GM04503 (cell line): ENCODE measurements around the gene FOXQ1.

ENCODE experiments used
- DNase-seq: peaks from one replicate; pipeline ENCODE4 v3.0.0-alpha.2; 2012; ENCODE audit warnings: low read depth

Gene FOXQ1, protein sequence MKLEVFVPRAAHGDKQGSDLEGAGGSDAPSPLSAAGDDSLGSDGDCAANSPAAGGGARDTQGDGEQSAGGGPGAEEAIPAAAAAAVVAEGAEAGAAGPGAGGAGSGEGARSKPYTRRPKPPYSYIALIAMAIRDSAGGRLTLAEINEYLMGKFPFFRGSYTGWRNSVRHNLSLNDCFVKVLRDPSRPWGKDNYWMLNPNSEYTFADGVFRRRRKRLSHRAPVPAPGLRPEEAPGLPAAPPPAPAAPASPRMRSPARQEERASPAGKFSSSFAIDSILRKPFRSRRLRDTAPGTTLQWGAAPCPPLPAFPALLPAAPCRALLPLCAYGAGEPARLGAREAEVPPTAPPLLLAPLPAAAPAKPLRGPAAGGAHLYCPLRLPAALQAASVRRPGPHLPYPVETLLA

DNA sequence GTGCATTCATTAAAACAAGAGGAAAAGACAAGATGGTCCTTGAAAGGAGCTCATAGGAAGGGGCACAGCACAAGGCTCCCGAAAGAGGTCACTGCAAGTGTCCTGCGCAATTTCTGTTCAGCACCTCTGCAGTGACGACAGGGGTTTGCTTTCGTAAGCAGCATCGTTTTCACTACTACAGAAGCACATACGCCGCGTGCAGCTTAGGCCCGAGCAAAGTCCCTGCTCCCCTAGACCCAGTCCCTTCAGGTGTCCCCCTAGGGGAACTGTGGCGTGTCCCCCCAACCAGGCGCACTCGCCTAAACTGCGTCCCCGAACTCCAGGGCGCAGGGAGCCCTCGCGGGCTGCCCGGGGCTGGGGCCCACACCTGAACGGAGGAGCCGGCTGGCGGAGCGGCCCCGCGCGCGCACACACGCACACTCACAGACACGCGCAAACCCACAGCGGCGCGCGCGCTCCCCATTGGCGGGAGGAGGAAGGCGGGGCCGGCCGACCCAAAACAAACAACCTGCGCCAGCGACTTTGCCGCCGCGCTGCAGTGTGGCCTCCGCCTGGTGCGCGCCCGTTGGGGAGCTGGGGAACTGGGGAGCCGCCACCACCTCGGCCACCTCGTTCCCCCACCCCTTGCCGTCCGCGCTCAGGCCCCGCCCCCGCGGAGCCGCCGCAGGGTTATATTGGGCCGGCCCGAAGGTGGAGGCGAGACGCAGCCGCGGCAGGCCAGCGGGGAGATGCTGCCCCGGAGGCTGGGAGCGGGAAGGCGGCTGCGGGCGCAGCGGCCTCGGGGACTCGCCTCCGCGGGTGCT, at the start of gene FOXQ1:
Gene FOXQ1 (plus strand): TSS at position 699 of the 803 bp plus-strand sequence. CDS start 607 bp downstream, outside the sequence.
- no peak for DNase-seq

GRCh38 chr6:1262704-1263038, 49.2 kb upstream of the FOXQ1 start:
- no peak for DNase-seq

DNA sequence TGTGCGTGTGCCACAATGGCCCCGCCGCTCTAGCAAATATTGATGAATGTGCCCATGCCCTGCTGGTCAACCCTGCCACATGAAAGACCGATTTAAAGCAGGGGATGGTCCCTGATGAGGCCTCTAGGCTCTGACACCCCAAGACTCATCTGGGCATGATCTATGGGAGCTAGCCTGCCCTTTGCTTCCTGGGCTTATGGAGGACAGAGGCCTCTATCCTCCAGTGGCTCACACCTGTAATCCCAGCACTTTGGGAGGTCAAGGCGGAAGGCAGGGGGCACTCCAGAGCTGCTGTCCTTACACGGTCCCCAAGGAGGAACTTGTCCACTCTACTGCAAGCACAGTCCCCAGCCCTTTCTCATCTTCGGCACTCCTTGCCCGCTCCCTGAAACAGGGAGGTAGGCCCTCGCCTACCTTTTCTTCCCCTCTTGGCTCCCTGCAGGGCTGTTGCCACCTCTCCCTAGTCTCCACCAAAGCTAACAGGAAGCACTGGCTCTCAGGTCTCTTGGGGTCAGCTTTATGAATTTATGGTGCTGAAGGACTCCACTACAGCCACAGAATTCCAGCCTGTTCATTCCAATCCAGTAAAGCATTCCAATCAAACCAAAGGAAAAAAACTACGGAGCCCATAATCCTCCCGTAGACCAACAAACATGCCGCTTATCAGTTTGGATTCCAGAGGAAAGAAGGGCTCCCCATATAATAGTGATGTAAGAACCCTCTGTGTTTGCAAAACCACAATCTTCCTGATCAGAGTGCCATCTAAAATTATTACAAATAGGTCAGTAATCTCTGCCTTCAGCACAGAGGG, 48.7 kb upstream of the FOXQ1 start:
- no peak for DNase-seq

DNA sequence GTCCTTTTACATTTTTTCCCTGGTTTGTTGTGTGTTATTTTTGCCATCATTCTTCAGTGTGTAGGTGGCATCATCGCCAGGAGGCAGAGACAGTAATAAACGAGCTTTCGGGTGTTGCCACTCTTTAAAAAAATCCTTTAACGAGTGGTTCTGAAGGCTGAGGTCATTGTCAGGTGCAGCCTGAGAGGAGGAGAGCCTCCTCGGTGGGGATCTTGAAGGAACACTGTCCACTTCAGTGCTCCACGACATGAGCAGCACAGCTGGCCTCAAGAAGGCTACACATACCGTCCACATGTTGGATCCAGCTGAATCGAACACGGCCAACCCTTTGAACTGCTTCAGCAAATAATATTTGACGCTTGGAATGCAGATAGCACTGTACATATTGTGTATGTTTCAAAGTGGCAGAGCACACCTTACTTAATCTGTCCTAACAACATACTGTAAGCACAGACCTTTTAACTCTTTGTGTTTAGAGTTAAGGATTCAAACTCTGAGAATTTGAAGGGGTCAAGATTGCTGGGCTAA, 48.0 kb upstream of the FOXQ1 start:
- no peak for DNase-seq

DNA sequence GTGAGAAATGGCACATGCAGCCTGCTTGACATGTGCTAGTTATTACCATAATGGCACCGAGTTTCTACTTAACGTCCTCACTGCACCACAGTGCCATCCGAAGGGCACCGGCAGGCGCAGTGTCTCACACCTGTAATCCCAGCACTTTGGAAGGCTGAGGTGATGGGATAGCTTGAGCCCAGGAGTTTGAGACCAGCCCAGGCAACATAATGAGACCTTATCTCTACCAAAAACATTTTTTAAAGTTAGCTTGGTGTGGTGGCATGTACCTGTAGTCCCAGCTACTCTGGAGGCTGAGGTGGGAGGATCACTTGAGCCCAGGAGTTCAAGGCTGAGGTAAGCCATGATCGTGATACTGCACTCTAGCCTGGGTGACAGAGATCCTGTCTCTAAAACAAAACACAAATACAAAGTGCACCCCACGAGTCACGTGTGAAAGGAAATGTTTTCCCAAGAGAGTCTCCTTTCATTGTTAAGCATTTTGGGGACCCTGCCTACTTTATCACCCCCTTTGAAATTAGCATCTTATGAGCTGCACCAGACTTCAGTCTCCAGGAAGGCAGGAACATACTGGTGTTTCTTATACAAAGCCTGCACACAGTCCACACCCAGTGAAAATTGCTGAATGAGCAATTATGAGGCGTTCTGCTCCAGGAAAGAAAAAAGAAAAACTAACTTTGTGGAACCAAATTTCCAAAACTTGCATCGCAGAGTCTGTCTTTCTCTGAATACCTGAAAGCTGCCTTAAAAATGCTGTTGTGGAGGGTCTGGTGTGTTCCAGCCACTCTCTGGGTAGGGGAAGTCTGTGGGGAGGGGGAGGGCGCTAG, 47.1 kb upstream of the FOXQ1 start:
- DNase-seq = no peak

DNA sequence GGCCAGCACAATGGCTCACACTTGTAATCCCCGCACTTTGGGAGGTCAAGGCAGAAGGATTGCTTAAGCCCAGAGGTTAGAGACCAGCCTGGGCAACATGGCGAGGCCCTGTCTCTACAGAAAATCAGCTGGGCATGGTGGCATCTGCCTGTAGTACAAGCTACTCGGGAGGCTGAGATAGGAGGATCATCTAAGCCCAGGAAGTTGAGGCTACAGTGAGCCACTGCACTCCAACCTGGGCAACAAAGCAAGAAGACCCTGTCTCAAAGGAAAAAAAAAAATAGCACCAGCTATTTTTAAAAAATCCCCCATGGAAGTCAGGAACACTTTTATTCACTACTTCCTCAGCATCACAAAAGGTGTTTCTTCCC, 45.2 kb upstream of the FOXQ1 start:
- no peak for DNase-seq

DNA sequence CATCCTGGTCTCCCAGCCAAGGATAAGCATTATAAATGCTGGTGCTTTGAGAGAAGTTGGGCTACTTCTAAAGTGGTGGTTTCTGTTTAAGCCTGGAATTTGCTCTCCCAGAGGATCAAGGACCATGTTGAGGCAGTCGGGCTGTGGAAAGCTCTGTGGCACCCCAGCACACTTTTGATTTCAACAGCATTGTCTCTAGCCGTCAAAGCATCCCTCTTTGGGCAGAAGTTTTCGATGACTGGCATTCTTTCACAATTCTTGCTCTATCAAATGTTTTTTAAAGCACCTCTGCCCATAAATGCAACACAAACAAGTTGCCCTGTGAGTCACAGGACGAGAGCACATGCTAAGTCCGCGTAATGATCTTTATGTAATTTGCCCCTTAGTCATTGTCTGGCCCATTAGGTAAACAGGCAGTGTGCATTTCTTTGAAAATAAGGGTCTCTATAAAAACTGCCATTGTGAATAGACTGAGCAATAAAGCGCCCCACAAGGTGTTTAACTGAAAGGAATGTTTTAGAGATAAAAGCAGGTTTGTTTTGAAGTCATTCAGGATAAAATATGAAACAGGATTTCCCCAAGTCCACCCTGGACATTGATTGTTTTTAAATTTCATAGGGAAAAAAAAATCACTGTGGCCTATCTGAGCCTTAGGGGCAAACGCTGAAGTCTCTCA, 44.7 kb upstream of the FOXQ1 start:
- no peak for DNase-seq

GRCh38 chr6:1267790-1268762, 43.8 kb upstream of the FOXQ1 start:
- DNase-seq = no peak

DNA sequence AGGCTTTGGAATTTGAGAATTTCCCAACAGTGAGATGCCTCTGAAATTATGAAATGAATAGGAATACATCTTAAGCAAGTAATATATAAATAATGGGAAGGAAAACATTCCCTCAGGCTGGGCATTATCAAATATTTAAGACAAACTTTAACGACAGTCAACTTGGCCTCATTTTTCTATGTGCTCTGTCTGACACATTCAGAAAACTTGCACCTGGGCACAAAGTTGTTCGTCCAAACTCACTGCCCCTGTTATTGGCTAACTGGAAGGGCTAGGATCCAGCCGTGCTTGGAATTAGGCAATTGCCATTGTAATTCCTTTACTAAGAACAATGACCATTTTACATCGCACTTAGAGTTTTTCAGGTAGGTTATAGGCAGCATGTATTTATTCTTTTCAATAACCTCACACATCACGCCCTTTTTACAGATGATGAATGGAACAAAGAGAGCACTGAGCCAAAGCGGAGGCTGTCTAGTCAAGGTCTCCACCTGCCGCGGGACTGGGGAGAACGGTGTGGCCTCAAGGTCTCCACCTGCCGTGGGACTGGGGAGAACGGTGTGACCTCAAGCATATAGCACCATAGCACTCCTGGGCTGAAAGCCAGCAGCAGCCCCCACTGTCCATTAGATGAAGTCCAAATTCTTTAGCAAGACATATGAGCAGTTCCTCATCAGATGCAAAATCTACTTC, 40.7 kb upstream of the FOXQ1 start:
- DNase-seq = no peak

DNA sequence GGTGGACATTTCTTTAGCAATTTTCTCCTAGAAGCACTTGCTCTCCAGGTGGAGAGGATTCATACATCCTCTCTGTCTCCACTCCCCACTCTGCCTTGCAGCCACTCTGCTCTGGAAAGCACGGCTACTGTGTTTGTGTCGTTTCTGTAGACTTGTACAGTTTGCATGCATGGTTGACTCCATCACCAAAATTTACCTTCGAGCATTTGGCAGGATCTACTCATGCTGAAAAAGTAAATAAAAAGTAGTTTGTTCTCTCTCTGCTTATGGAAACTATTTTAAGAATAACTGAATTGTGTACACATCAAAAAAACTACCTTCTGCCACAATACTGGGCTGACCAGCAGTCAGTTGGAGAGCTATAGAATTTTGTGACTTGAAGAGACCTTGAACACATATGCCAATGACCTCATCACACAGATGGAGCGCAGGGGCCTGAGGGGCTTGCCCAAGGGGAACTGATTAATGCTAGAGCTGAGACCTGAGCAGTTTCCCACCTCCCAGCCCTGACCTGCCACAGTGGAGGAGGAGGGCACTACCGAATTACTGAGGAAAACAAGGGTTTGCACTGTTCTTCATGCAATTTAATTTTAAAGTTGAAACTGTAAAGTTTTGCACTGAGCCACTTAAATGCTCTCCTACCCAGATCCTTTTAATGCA, 33.7 kb upstream of the FOXQ1 start:
- no peak for DNase-seq

DNA sequence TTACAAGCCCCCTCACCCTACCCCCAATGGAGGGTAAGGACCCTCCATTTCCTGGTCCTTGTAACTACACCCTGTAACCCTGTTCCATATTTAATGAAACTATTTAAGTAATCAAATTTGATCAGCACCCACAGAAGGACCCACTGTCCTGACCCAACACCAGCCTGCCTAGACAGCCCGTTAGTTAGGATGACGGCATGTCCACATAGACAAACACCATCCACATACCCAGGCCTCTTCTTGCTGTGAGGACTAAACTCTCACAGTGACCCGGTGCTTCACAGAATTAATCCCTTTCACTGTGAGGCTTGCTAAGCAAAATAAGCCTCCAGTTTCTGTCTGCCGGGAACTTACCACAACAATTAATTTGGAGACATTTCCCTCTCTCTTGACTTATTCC, 32.8 kb upstream of the FOXQ1 start:
- no peak for DNase-seq

- no peak for DNase-seq
Observed at GRCh38 chr6:1280666-1281300, 31.1 kb upstream of the FOXQ1 start.

DNA sequence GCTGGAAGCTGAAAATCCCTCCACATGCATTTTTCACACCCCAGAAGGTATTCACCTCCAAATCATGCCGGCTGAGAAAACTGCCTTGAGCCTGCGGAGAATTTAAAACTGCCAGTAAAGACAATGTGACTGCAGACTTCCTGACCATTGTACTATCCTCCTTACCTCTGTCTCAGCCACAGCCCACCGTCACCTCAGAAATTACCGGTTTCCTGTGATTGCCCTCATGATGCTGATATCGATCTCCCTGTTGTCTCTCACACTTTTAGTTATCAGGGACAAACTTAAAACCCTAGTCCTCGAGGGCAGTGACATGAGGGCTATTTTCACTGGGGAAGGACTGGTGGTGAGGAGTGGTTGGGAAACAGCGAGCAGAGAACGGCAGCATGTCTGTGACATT, 30.2 kb upstream of the FOXQ1 start:
- DNase-seq = no peak

DNA sequence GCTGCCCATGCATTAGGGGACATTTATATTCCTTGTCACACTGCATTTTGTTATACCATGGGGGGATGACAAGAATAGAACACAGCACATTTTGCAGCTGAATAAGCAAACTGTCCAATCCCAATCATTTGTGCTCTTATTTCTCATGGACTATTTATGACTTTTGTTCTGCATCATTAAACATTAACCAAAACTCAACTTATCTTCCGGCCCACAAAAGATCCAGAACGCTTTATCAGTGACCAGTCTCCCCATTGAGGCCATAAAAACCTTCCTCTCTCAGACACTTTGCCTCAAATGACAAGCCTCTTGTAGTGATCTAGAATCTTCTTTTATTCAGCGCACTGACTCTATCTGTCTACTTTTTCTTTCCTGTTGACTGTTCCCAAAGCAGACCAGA, 28.4 kb upstream of the FOXQ1 start:
- DNase-seq = no peak

- no peak for DNase-seq
Observed at GRCh38 chr6:1285556-1285955, 26.3 kb upstream of the FOXQ1 start.

DNA sequence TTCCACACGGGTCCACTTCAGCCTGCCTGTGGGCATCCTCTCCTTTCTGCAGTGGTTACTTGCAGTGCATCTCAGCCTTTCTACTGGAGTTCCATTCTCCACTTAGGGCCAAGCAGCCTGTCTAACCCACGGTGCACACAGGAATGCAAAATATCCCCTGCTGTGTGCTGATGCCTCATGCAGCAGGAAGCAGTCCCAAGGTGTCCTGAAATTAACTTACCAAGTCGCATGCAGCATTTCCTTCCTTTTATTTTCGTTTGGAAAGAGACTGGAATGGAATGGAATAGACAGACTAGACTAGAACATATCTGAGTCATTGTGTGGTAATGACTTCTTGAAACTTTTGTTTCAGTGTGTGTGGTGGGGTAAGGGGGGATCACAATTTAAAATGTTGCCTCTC, 25.9 kb upstream of the FOXQ1 start:
- peak; percentile 80 for DNase-seq

DNA sequence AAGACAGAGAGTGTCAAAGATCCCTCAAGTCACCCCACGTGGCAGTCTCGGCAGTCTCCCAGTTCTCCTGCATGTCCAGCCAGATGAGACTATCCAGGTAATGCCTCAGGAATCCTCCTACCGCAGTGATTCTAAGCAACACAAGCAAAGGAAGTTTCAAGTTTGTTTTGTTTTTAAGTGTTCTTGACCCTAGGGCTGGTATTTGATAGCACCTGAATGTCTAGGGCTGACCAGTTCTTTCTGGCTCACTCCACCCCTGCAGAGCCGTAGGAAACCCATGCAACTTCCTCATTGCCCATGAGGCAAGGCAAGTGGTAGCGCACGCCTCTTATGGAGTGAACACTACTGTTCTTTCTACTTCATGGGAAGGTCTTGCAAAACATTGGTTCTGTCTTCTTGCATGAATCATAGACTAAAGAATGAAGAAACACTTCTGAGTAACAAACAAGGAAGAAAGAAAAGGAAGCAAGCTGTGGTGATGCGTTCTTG, 24.8 kb upstream of the FOXQ1 start:
- peak; percentile 87 for DNase-seq

- no peak for DNase-seq
Observed at GRCh38 chr6:1290086-1290485, 21.8 kb upstream of the FOXQ1 start.
